SIG-M5 treated with dmso at 0.1 percent for 504 hours (cell line): ENCODE measurements around the gene FUT8.

Source experiments
- DNase-seq: peaks from one replicate; lab custom pipeline; 2025; ENCODE audit not compliant: unreplicated experiment; lab: John Stamatoyannopoulos, UW

Gene FUT8

GRCh38 chr14:65552724-65553123 is 140.2 kb downstream of the FUT8 start:
- no peak for DNase-seq

DNA sequence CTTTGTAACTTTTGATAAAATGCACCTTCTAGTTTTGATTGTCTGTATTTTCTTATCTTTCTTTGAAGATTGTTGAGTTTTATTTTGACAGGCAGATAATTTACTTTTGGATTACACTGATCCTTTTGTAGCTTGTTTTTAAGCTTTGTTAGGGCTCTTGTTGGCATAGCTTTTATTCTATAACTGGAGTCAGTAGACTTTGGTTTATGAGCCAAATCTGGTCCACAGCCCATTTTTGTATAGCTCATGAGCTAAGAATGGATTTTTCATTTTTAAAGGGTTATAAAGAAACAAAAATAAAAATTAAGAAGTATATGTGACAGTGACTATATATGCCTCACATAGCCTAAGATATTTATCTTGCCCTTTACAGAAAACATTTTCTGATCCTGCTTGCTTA is 142.3 kb downstream of the FUT8 start:
- no peak for DNase-seq

DNA sequence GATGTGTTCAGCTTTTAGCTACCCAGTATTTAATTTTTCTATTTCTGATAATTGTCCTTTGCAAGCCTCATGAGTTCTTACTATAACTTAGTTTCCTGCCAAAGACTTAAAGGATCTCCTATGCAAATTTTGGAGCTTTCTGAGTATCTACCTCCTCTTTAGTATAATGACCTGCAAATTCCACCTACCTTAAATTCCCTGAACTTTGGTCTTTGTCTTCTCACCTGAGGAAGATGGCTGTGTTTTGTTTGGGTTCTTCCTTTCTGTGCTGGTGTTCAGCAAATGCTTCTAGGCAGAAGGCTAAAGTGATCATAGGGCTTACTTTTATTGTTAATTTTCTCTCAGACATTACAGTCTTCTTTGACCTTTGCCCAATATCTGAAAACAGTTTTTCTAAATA is 142.8 kb downstream of the FUT8 start:
- DNase-seq = no peak

GRCh38 chr14:65558363-65558762 is 145.8 kb downstream of the FUT8 start:
- no peak for DNase-seq

DNA sequence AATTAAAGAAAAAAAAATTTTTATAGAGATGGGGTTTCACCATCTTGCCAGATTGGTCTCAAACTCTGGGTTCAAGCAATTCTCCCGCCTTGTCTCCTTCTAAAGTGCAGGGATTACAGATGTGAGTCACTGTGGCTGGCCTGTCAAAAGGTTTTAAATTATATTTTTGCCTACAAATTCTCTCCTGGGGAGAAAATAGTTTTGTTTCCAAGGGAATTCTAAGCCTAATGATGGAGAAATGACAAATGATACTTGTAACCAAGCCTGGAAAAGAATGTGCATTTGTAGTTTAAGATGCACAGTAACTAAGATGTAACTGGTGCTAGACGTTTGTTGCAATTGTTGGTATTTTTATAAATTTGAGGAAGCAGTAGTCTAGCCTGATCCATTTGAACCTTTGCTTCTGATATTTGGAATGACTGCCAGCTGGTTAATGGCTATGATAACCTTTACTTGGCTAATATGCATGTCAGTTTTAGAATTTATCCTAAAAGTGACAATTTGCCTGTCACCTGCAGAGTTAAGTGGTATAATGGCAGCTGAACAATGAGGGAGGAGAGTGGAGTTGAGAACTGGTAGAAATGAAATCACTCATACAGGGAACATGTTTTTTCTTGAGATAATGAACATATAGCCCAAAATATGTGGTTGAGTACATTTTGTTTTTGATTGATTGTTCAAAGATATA is 148.0 kb downstream of the FUT8 start:
- no peak for DNase-seq

DNA sequence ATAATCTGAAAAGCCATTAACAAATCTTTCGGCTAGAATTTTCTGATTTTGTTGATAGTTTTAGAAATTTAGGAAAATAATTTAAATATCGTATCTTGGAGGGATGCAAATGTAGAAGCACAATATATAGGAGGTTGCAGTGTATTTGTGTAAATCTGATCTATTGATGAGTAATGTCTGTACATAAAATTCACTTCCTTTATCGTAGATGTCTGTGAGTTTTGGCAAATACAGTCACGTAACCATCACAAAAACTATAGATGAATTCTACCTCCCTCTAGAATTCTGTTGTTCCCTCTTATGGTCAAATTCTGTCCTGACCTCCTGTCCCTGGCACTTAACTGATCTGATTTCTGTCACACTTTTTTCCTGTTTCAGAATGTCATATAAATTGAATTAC is 151.8 kb downstream of the FUT8 start:
- no peak for DNase-seq

DNA sequence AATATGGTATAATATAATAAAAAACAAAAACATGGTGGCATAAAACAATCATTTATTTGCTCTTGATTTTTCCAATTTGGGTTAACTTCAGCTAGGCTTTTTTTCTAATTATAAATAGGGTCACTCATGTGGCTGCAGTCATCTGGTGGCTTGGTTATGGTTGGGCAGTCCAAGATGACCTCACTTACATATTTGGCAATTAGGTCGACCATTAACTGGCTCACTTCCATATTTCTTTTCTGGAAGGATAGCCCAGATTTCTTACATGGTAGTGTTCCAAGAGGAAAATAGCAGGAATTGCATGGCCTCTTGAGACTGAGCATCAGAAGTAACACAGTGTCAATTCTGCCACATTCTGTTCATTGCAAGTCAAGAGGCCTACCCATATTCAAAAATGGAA is 153.4 kb downstream of the FUT8 start:
- DNase-seq = no peak

DNA sequence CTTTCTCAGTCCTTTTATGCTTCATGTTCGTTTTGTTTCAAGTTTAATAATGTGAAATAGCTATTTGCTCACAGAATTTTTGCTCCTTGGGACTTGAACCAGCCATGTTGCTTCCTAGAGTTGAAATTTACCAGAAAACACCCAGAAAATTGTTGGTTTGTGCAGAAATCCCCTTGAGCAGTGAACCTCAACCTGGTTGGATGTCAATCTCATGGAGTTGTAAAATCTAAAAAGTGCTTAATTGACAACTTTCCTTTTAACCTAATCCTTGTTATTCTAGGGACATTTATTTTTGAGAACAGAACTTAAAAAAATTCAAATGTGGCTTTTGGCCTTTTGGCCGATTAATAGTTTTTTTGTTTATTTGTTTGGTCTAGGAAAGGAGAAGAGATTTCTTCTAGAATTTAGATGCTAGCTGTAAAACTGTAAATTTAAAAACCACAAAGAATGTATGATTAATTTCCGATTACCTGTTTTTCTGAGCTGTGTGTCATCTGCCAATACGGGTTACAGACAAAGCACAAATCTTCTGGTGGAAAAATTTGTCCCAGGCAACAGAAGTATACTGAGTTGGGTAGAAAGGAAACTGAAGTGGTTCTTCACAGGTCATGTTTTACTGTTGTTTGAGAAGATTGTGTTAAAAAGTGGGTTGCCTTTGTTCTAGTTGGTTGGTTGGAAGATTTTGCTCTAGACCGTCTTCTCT is 154.4 kb downstream of the FUT8 start:
- no peak for DNase-seq

DNA sequence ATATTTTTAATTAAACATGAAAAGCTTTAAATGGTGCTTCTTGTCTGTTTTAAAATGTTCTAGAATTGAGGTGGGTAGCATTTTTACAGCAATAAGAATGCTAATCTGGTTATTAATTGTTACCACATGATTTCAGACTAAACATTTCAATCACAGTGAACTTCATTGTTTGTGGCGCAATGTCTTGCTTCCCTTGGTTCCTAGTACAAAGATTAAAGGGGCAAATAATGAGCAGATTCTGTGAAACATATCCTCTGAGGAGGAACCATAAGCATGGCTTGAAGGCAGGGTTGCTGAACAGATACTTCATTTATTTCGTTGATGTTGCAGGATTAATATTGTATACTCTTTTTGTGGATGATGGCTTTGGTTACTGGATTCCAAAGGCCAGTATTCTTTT is 162.1 kb downstream of the FUT8 start:
- no peak for DNase-seq

- no peak for DNase-seq
Observed at GRCh38 chr14:65575389-65575788, 162.9 kb downstream of the FUT8 start.

DNA sequence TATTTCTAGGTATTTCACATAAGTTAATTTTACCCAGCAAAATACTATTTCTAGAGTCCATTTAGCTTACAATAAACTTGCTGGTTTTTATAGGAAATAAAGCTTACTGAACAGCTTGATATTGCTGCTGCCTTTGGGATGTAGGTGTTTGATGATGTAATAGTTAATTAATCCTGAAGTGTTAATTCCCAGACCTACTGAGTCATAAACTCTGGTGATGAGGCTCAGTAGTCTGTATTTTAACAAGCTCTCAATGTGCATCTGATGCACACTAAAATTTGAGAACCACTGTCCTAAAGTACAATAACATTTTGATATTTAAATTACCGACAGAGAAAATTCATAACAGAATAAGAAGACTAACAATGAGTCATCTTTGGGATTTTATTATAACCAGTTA is 168.4 kb downstream of the FUT8 start:
- no peak for DNase-seq

DNA sequence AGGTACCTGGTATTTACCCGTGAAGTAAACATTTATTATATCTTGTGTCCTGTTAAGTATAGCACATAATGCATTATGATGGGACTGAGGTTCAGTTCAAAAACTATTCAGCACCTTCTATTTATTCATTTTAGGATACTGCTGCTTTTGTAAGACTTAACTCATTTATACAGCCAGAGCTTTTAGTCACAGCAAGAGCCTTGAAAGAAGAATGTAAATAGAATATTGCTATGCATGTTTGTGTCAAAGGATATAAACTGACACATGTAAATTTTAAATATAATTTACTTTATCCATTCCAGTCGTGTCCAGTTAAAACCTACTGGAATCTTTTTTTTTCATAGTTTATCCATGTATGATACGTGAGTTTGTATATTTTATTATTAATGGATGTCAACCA is 168.8 kb downstream of the FUT8 start:
- DNase-seq = no peak

DNA sequence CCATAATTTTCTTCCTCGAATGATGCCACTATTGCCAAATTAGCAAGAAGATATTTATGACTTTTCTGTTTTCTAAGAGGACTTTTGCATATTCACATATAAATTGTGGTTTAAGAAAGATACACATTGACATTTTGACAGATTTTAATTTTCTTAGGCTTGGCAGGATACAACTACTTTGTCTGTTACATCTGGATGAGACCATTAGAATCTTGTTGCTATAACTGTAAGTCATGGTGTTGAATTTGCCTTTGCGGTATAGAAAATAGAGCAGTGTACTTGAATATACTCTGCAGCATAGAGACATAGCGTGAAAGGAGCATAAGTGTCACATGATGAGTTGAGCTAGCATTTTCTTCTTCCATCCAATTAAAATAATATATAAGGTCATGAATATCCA is 169.3 kb downstream of the FUT8 start:
- DNase-seq = no peak

GRCh38 chr14:65585216-65585615 is 172.7 kb downstream of the FUT8 start:
- DNase-seq = no peak

DNA sequence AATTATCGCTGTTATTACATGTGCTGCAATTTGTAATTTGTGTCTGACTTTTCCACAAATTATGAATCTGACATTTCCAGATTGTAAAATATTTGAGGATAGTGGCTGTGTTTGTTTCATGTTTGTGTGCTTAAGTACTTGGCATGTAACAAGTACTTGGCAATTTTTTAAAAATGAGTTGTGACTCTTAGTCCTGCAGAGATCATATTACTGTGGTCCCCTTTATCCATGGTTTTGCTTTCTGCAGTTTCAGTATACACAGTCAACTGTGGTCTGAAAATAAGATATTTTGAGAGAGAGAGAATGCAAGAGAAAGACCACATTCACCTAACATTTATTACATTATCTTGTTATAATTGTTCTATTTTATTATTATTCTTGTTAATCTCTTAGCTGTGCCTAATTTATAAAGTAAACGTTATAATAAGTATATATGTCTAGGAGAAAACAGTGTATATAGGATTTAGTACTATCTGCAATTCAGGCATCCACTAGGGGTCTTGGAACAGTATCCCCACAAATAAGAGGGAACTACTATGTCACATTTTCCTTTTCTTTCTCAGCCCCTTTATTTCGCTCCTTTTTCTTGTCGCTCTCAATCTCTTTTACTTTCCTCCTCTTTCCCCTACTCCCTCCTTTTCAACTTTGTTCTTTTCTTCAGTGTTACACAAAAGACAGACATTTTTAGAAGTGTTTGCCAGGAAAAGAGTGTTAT is 176.1 kb downstream of the FUT8 start:
- DNase-seq = no peak

- DNase-seq = no peak
Observed at GRCh38 chr14:65594153-65594881, 181.8 kb downstream of the FUT8 start.

GRCh38 chr14:65594882-65595237 is 182.3 kb downstream of the FUT8 start:
- DNase-seq = no peak

GRCh38 chr14:65599375-65599774 is 186.8 kb downstream of the FUT8 start:
- no peak for DNase-seq

DNA sequence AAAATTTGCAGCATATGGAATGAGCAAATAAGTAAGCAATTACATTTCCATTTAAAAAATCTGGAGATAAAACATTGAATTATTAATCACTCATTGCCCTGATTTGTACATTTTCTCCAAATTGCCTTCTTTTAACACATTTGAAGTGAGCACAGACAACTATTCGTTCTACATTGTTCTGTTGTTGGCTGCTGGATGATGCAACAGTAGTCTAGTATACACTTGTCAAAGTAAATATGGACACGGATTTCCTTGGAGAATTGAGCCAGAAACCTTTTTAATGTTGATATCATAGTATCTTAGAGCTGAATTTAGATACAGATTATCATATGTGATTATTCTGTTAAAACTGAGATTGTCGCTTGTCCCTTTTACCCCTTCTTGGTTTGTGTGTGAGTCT is 188.2 kb downstream of the FUT8 start:
- DNase-seq = no peak

DNA sequence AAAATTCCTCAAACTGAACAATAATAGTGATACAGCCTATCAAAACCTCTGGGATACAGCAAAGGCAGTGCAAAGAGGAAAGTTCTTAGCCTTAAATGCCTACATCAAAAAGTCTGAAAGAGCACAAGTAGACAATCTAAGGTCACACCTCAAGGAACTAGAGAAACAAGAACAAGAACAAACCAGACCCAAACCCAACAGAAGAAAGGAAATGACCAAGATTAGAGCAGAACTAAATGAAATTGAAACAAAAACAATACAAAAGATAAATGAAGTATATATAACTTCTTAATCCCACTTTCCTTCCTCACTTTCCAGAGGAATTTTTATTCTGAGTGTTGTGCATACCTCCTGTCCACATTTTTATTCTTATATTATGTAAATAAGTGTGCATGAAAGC is 192.0 kb downstream of the FUT8 start:
- no peak for DNase-seq

DNA sequence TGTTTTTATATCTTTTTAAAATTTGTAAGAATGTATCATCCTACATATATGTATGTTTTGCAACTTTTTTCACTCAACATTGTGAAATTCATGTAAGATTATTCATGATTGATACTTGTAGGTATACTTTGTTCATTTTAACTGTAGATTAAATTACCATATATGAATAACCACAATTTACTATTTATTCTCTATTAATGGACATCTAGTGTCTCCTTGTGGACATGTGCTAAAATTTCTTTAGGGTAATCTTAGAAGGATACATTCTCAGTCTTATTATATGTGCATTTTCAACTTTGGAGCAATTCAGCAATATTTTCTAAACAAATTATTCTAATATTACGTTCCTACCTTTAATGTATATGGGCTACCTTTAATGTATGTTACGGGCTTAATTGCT is 192.4 kb downstream of the FUT8 start:
- DNase-seq = no peak

DNA sequence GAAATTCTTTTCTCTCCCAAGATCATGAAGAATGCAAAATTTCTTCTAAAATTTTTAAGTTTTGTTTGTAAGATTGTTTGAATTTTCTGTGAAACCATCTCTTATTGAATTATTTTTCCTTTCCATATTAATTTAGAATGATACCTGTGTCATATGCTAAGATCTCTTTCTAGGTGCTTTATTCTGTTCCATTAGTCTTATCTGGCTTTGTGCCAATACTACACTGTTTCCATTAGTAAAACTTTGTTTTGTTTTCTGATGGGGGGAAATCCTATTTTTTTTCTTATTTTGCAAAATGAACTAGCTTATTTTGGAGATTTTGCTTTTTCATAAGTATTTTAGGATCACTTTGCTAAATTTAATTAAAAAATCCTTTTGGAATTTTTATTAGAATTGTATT is 193.9 kb downstream of the FUT8 start:
- no peak for DNase-seq
